Kidney (tissue), 14 donors: ENCODE results near the gene NDOR1. TPM values are rescaled to one million over a fixed set of nuclear protein-coding genes. Genes with fewer than 3 reads are reported as not detected.

Source experiments
- DNase-seq, 5 donors: peaks; one replicate each; pipeline ENCODE4 v3.0.0-alpha.2; 2013 to 2020
- FAIRE-seq: peaks from 2 replicates; lab custom pipeline; 2012; peaks lifted over from hg19 to GRCh38; lab: Jason Lieb, UNC
- H3K27ac ChIP-seq, 2 donors: one replicate each; pipeline ENCODE4 v1.7.0; 2013; ENCODE audit warnings: low read depth in 2 of 2, low read length in 2 of 2, inconsistent platforms in 1 of 2
- H3K27me3 ChIP-seq: one replicate; pipeline ENCODE4 v1.7.1; 2013; ENCODE audit warnings: low read length, inconsistent platforms; ENCODE audit not compliant: control insufficient read depth, insufficient read depth
- H3K36me3 ChIP-seq, 3 donors: one replicate each; pipeline versions ENCODE4 v1.7.0 to v1.7.1; 2013; ENCODE audit warnings: low read length in 3 of 3, control low read depth in 1 of 3, inconsistent platforms in 1 of 3; ENCODE audit not compliant: insufficient read depth in 3 of 3, control insufficient read depth in 2 of 3
- H3K4me1 ChIP-seq, 3 donors: one replicate each; pipeline versions ENCODE4 v1.7.0 to v1.7.1; 2013; ENCODE audit warnings: low read length in 3 of 3, inconsistent platforms in 1 of 3, low read depth in 1 of 3; ENCODE audit not compliant: control insufficient read depth in 2 of 3, insufficient read depth in 2 of 3
- H3K4me3 ChIP-seq, 3 donors: one replicate each; pipeline versions ENCODE4 v1.7.0 to v1.8.1; 2013; ENCODE audit warnings: low read length in 3 of 3, control low read depth in 1 of 3, inconsistent platforms in 1 of 3
- H3K9ac ChIP-seq, 3 donors: one replicate each; pipeline versions ENCODE4 v1.7.0 to v1.7.1; 2013; ENCODE audit warnings: low read length in 3 of 3, control low read depth in 1 of 3, inconsistent platforms in 1 of 3
- H3K9me3 ChIP-seq, 3 donors: one replicate each; pipeline versions ENCODE4 v1.7.0 to v1.7.1; 2013; ENCODE audit warnings: low read length in 3 of 3, control low read depth in 1 of 3, inconsistent platforms in 1 of 3; ENCODE audit not compliant: control insufficient read depth in 2 of 3, insufficient read depth in 1 of 3
- CTCF ChIP-seq: IDR thresholded peaks from 3 replicates; pipeline ENCODE4 v1.5.1; 2012; ENCODE audit warnings: mild to moderate bottlenecking, moderate library complexity, borderline replicate concordance; ENCODE audit not compliant: insufficient read depth; ENCODE audit errors: extremely low read depth
- intact Hi-C: fragments of 100-400 bp; cut with DNase I; formaldehyde crosslinking; loops from one replicate; pipeline ENCODE4 v1.11.1; 2022
- polyA plus RNA-seq: library from polyadenylated mRNA; stranded (reverse); fragments of 350-450 nt; fragmentation: Illumina TruSeq; extraction: RNeasy Lipid Tissue Mini Kit (QIAGEN cat#74804); gene quantifications from one replicate; pipeline ENCODE4 v1.2.3, GENCODE V29; 2014; ENCODE audit warnings: low read depth, low replicate concordance; ENCODE audit not compliant: insufficient read depth
- total RNA-seq: library from RNA; stranded (reverse); fragmentation: NEBNext Ultra II Directional; extraction: Animal tissue kit (Norgen Biotek cat#: 25700); gene quantifications from one replicate; pipeline ENCODE4 v1.2.1, GENCODE V29; 2021
- donor health status: control.
- donor health status: control.
- donor health status: control.
- donor health status: control.
- donor health status: control.
- donor health status: DM: yes; HTN: yes; CAD: no.
- donor health status: Normal renal cell carcinoma (clear cell type).

Gene NDOR1
- total and polyA plus RNA-seq, 2 donors from 2014 or later = 5.9 to 17.8 TPM

DNA sequence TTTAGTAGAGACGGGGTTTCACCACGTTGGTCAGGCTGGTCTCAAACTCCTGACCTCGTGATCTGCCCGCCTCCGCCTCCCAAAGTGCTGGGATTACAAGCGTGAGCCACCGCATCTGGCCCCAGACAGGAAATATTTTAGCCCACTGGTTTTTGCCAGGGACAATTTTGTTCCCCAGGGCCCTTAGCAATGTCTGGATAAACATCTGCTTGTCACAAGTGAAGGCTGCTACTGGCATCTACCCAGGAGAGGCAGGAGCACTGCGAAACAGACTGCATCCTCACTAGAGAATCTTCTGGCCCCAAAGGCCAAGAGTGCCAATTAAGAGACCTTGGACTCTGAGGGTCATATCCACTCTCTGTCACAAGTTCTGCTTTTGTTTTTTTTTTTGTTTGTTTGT lies 2.5 kb upstream of the NDOR1 start:
- no peak overlapping the region for H3K27ac ChIP-seq
- TF ChIP-seq CTCF = no peak
- H3K4me3 ChIP-seq = no peak overlapping the region
- intact Hi-C loops = no loop called here
- H3K9me3 ChIP-seq = no peaks in the 10 kb centered on the region
- peaks cover 3 to 52% (median 16%) of the 10 kb centered on the region in 3 donors for H3K4me1 ChIP-seq
- no peak for FAIRE-seq
- H3K9ac ChIP-seq = no peak overlapping the region
- no peaks in the 10 kb centered on the region for H3K36me3 ChIP-seq
- H3K27me3 ChIP-seq = no peaks in the 10 kb centered on the region
- DNase-seq = no peak

GRCh38 chr9:137204731-137205125 lies 772 bp upstream of the NDOR1 start:
- Histone ChIP-seq H3K9ac (peak overlapping the region; percentile 65 to 88 (median 78)), H3K27me3 (no peaks in the 10 kb centered on the region), H3K4me1 (peaks cover 3 to 37% (median 13%) of the 10 kb centered on the region in 3 donors), H3K27ac (no peak overlapping the region), H3K9me3 (no peaks in the 10 kb centered on the region), H3K4me3 (peak overlapping the region; percentile 91 to 97 (median 94)), H3K36me3 (no peaks in the 10 kb centered on the region)
- DNase-seq = no peak
- no peak for TF ChIP-seq CTCF
- FAIRE-seq = no peak
- intact Hi-C loops = no loop called here

GRCh38 chr9:137206602-137207001 lies 1.1 kb downstream of the NDOR1 start:
- H3K27ac ChIP-seq = no peak overlapping the region
- no peak for FAIRE-seq
- no peaks in the 10 kb centered on the region for H3K9me3 ChIP-seq
- no peak for DNase-seq
- intact Hi-C loops = no loop called here
- TF ChIP-seq CTCF = no peak
- peaks cover 3 to 30% (median 8%) of the 10 kb centered on the region in 3 donors for H3K4me1 ChIP-seq
- no peaks in the 10 kb centered on the region for H3K27me3 ChIP-seq
- H3K36me3 ChIP-seq = no peaks in the 10 kb centered on the region
- H3K4me3 ChIP-seq = peak overlapping the region; percentile 73 to 97 (median 78)
- peak overlapping the region in 1 of 3 donors; percentile 88 for H3K9ac ChIP-seq

DNA sequence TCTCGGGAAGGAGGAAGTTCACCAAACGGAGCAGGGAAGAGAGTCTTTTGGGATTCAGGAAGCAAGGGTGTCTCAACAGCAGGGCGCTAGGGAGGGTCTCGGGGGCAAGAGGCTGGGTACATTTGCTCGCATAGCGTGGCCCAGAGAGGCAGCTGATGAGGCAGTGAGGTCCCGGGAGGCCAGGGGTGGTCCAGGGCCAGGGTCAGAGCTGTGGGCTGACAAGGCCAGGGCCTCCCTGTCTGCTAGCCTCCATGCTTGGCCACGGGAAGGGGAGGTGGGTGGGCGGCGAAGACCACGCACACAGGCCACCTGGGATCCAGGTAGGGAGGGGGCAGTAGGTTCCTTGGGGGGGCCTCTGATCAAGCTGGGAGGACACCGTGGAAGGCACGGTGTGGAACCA lies 6.0 kb downstream of the NDOR1 start:
- DNase-seq = no peak
- no peaks in the 10 kb centered on the region for H3K27me3 ChIP-seq

More for the DNA sequence above, 6.0 kb downstream of the NDOR1 start:
- no peak overlapping the region for H3K27ac ChIP-seq
- H3K9ac ChIP-seq = no peak overlapping the region
- no peak overlapping the region for H3K4me3 ChIP-seq
- peaks cover 0 to 2% (median 0%) of the 10 kb centered on the region in 3 donors for H3K36me3 ChIP-seq
- FAIRE-seq = no peak
- intact Hi-C loops = no loop called here
- peaks cover 0 to 5% (median 0%) of the 10 kb centered on the region in 3 donors for H3K4me1 ChIP-seq
- H3K9me3 ChIP-seq = no peaks in the 10 kb centered on the region
- TF ChIP-seq CTCF = no peak
